Measurements from ENCODE around the gene CTNS. TPM values are rescaled to one million over a fixed set of nuclear protein-coding genes. Genes with fewer than 3 reads are reported as not detected.
A peak's percentile ranks its signal among the peaks of the same experiment; 100 is the strongest.

The CTNS gene
- total RNA-seq, 1 experiment from 2014 or later, result 15.6 TPM

DNA sequence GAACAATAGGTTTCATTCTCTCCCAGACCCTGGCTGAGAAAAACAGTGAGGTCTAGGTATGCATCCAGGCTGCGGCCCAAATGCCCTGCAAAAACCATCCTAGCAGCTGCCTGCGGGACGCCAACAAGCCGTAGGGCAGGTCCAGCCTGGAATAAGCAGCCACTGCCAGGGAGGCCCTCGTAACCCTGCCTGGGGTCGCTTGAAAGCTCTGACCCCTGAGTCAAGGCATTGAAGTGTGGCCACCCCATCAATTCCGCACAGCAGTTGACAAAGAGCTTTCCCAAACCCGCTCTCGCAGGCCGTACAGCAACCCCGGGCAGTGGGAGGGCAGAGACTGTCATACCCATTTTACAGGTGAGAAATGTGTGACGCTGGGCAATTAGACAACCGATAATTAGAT, 38.5 kb upstream of the CTNS start:
- Mint-ChIP-seq H3K9me3 (ENCODE audit: unreplicated experiment) (no peaks in the 10 kb centered on the region), H3K4me1 (ENCODE audit: low read depth, unreplicated experiment) (no peaks in the 10 kb centered on the region), H3K4me3 (ENCODE audit: unreplicated experiment) (no peak overlapping the region), H3K27me3 (ENCODE audit: insufficient read depth, unreplicated experiment) (no peaks in the 10 kb centered on the region), H3K27ac (ENCODE audit: unreplicated experiment) (no peak overlapping the region), H3K36me3 (ENCODE audit: insufficient read depth, unreplicated experiment) (no peaks in the 10 kb centered on the region)
- H3K27me3 ChIP-seq (replicated peaks; ENCODE audit: control insufficient read depth, insufficient read depth, low read length), result no peaks in the 10 kb centered on the region
- H3K9me3 ChIP-seq, result no peaks in the 10 kb centered on the region
- BruUV-seq (replicated peaks), result no TSS peak
- no peak for DNase-seq
- H3K36me3 ChIP-seq (ENCODE audit: control insufficient read depth, insufficient read depth, low read length), result no peaks in the 10 kb centered on the region
- intact Hi-C loops (cut with micrococcal nuclease; ENCODE audit: unreplicated experiment), result no loop called here
- no peak overlapping the region for H3K4me3 ChIP-seq (ENCODE audit: low read depth, low read length)
- ChIA-PET POLR2A (no interaction called here), CTCF (no interaction called here)
- no peak for TF ChIP-seq CTCF (IDR thresholded peaks at IDR 0.05; ENCODE audit: insufficient read depth in 1 of 2, low read depth in 1 of 2, low read length in 1 of 2, severe bottlenecking in 1 of 2, unreplicated experiment in 1 of 2)
- no peaks in the 10 kb centered on the region for H3K4me1 ChIP-seq

GRCh38 chr17:3600529-3601205, 35.9 kb upstream of the CTNS start:
- no peaks in the 10 kb centered on the region for H3K4me1 ChIP-seq
- ChIA-PET POLR2A (no interaction called here), CTCF (no interaction called here)
- no peaks in the 10 kb centered on the region for H3K36me3 ChIP-seq (ENCODE audit: control insufficient read depth, insufficient read depth, low read length)
- no TSS peak for BruUV-seq (replicated peaks)
- H3K27ac Mint-ChIP-seq (ENCODE audit: unreplicated experiment), result no peak overlapping the region
- DNase-seq, result no peak
- intact Hi-C loops (cut with micrococcal nuclease; ENCODE audit: unreplicated experiment), result no loop called here
- H3K4me3 Mint-ChIP-seq (ENCODE audit: unreplicated experiment), result no peak overlapping the region
- H3K9me3 Mint-ChIP-seq (ENCODE audit: unreplicated experiment), result no peaks in the 10 kb centered on the region
- TF ChIP-seq CTCF (IDR thresholded peaks at IDR 0.05; ENCODE audit: insufficient read depth in 1 of 2, low read depth in 1 of 2, low read length in 1 of 2, severe bottlenecking in 1 of 2, unreplicated experiment in 1 of 2), result no peak
- no peaks in the 10 kb centered on the region for H3K4me1 Mint-ChIP-seq (ENCODE audit: low read depth, unreplicated experiment)
- no peaks in the 10 kb centered on the region for H3K27me3 Mint-ChIP-seq (ENCODE audit: insufficient read depth, unreplicated experiment)
- H3K27me3 ChIP-seq (replicated peaks; ENCODE audit: control insufficient read depth, insufficient read depth, low read length), result no peaks in the 10 kb centered on the region
- H3K36me3 Mint-ChIP-seq (ENCODE audit: insufficient read depth, unreplicated experiment), result no peaks in the 10 kb centered on the region
- H3K9me3 ChIP-seq, result no peaks in the 10 kb centered on the region
- no peak overlapping the region for H3K4me3 ChIP-seq (ENCODE audit: low read depth, low read length)

DNA sequence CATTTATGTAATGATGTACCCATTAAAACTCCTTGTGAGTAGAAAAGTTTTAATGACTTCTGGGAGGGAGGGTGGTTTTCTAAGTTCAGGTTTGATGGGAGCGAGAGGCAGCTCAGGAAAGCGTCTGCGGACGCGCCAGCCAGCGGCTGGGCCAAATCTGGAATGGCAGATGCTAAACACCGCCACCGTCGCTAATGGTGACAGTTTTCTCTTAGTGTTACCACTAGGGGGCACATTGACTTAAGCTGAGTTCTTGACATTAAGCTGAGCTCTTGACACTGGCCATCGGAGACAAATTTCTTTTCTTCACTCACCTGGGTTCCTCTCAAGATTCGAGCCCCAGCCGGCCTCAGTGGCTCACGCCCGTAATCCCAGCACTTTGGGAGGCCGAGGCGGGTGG, 34.1 kb upstream of the CTNS start:
- DNase-seq, result peak in 1 of 2 experiments; percentile 20

More for the DNA sequence above, 34.1 kb upstream of the CTNS start:
- ChIA-PET POLR2A (no interaction called here), CTCF (interaction anchor here (1.2 to 1.6 kb wide), 3 partner anchors 34 to 72 kb away, joined by 3 to 9 read pairs (median 6); partner anchors contain the start of genes CTNS and SHPK)
- no peak overlapping the region for H3K27ac Mint-ChIP-seq (ENCODE audit: unreplicated experiment)
- no peaks in the 10 kb centered on the region for H3K9me3 ChIP-seq
- no peak overlapping the region for H3K4me3 ChIP-seq (ENCODE audit: low read depth, low read length)
- no peaks in the 10 kb centered on the region for H3K4me1 ChIP-seq
- H3K4me3 Mint-ChIP-seq (ENCODE audit: unreplicated experiment), result no peak overlapping the region
- H3K27me3 ChIP-seq (replicated peaks; ENCODE audit: control insufficient read depth, insufficient read depth, low read length), result no peaks in the 10 kb centered on the region
- BruUV-seq (replicated peaks), result no TSS peak
- TF ChIP-seq CTCF (IDR thresholded peaks at IDR 0.05; ENCODE audit: insufficient read depth in 1 of 2, low read depth in 1 of 2, low read length in 1 of 2, severe bottlenecking in 1 of 2, unreplicated experiment in 1 of 2), result peak in 1 of 2 experiments; percentile 23
- H3K36me3 ChIP-seq (ENCODE audit: control insufficient read depth, insufficient read depth, low read length), result no peaks in the 10 kb centered on the region
- H3K4me1 Mint-ChIP-seq (ENCODE audit: low read depth, unreplicated experiment), result no peaks in the 10 kb centered on the region
- no peaks in the 10 kb centered on the region for H3K27me3 Mint-ChIP-seq (ENCODE audit: insufficient read depth, unreplicated experiment)
- no peaks in the 10 kb centered on the region for H3K9me3 Mint-ChIP-seq (ENCODE audit: unreplicated experiment)
- intact Hi-C loops (cut with micrococcal nuclease; ENCODE audit: unreplicated experiment), result no loop called here
- H3K36me3 Mint-ChIP-seq (ENCODE audit: insufficient read depth, unreplicated experiment), result no peaks in the 10 kb centered on the region
